HepG2 (cell line): Measurements from ENCODE around the gene MLLT10. TPM values are rescaled to one million over a fixed set of nuclear protein-coding genes. Genes with fewer than 3 reads are reported as not detected.

ENCODE experiments used
- AGO2 ChIP-seq: fragments of 200-400 bp; formaldehyde crosslinking; optimal IDR thresholded peaks from 2 replicates; pipeline ENCODE3; 2017; ENCODE audit warnings: mild to moderate bottlenecking, low read depth, low read length, moderate library complexity
- AKAP8 ChIP-seq: sonication (generic); formaldehyde crosslinking; IDR thresholded peaks from 2 replicates; pipeline ENCODE4 v1.5.1; 2020; ENCODE audit warnings: mild to moderate bottlenecking, missing genetic modification reagents
- ARID3A ChIP-seq: IDR thresholded peaks from 2 replicates; pipeline ENCODE4 v1.6.1; 2012; ENCODE audit warnings: low read depth, low read length, improper control_type of control experiment
- ARID5B ChIP-seq: IDR thresholded peaks from 2 replicates; pipeline ENCODE4 v1.4.0; 2020; ENCODE audit warnings: mild to moderate bottlenecking, missing genetic modification reagents
- CEBPB ChIP-seq: IDR thresholded peaks from 2 replicates; pipeline ENCODE4 v1.6.1; 2011; ENCODE audit warnings: low read depth, low read length, improper control_type of control experiment, borderline replicate concordance
- EP300 ChIP-seq, 3 experiments: sonication (generic) in 1 of 3; formaldehyde crosslinking in 1 of 3; IDR thresholded peaks; 2 replicates each; pipeline versions ENCODE4 v1.5.1 to v1.6.1; 2011 to 2020; ENCODE audit warnings: low read depth in 2 of 3, low read length in 2 of 3, borderline replicate concordance in 1 of 3, improper control_type of control experiment in 1 of 3, mild to moderate bottlenecking in 1 of 3, missing genetic modification reagents in 1 of 3, moderate library complexity in 1 of 3
- HNF1A ChIP-seq, 2 experiments: sonication (generic) in 1 of 2; formaldehyde crosslinking in 1 of 2; IDR thresholded peaks; 2 replicates each; pipeline versions ENCODE4 v1.4.0 to v1.6.1; 2016 to 2020; ENCODE audit warnings: borderline replicate concordance in 1 of 2, low read depth in 1 of 2, mild to moderate bottlenecking in 1 of 2, missing genetic modification reagents in 1 of 2
- KLF6 ChIP-seq: IDR thresholded peaks from 2 replicates; pipeline ENCODE4 v1.8.0; 2016; ENCODE audit warnings: missing biosample characterization, missing genetic modification reagents
- NFIC ChIP-seq: IDR thresholded peaks from 2 replicates; pipeline ENCODE4 v1.6.1; 2012; ENCODE audit warnings: mild to moderate bottlenecking, low read length, inconsistent platforms
- NR2F6 ChIP-seq, 2 experiments: IDR thresholded peaks; 2 replicates each; pipeline ENCODE4 v1.6.1; 2016; ENCODE audit warnings: antibody characterized with exemption in 1 of 2, mild to moderate bottlenecking in 1 of 2
- PHF8 ChIP-seq: sonication (generic); formaldehyde crosslinking; IDR thresholded peaks from 2 replicates; pipeline ENCODE4 v1.5.0; 2020; ENCODE audit warnings: missing genetic modification reagents
- SSRP1 ChIP-seq: IDR thresholded peaks from 2 replicates; pipeline ENCODE4 v1.6.1; 2016; ENCODE audit warnings: control low read depth
- TGIF2 ChIP-seq: IDR thresholded peaks from 2 replicates; pipeline ENCODE4 v1.6.1; 2016; ENCODE audit warnings: control low read depth, missing compliant biosample characterization
- TRAFD1 ChIP-seq: sonication (generic); formaldehyde crosslinking; IDR thresholded peaks from 2 replicates; pipeline ENCODE4 v1.5.1; 2020; ENCODE audit warnings: missing genetic modification reagents, mild to moderate bottlenecking, borderline replicate concordance
- YEATS4 ChIP-seq: sonication (generic); formaldehyde crosslinking; IDR thresholded peaks from 2 replicates; pipeline ENCODE4 v1.4.0; 2020; ENCODE audit warnings: missing genetic modification reagents, borderline replicate concordance
- ZNF24 ChIP-seq: fragments of 450-650 bp; IDR thresholded peaks from 2 replicates; pipeline ENCODE4 v1.6.1; 2017; ENCODE audit warnings: antibody characterized with exemption, mild to moderate bottlenecking
- ZNF253 ChIP-seq: sonication (generic); formaldehyde crosslinking; IDR thresholded peaks from 2 replicates; pipeline ENCODE4 v1.8.0; 2022; ENCODE audit warnings: mild to moderate bottlenecking, missing genetic modification reagents, borderline replicate concordance
- polyA plus RNA-seq, 8 experiments: library from polyadenylated mRNA; depleted of rRNA in 3 of 8; stranded (reverse) in 7 of 8; unstranded in 1 of 8; fragments of >200 nt; fragmentation: Illumina TruSeq in 4 of 8; extraction: Trizol in 4 of 8; gene quantifications; 2 replicates each; pipeline versions ENCODE4 v1.2.1 to v1.2.3, GENCODE V29; 2011 to 2016; ENCODE audit warnings: low read depth in 4 of 8, missing spikeins in 1 of 8, mixed read lengths in 1 of 8; ENCODE audit not compliant: insufficient read depth in 1 of 8
- total RNA-seq, 5 experiments: library from RNA; depleted of rRNA; stranded (reverse); fragments of >200 nt; fragmentation: Illumina TruSeq; extraction: Trizol; gene quantifications; 2 replicates each; pipeline ENCODE4 v1.2.3, GENCODE V29; 2016; ENCODE audit warnings: low read depth in 1 of 5

Gene MLLT10
- total and polyA plus RNA-seq, 2 of the 13 experiments (the other 11 are each of a cell fraction or from before 2014, with no cell fraction given) = 51.3 to 84.1 TPM

GRCh38 chr10:21724687-21725367, 190.8 kb downstream of the MLLT10 start (continued):
- TF ChIP-seq ZNF253 (no peak), CEBPB (peak; percentile 100), EP300 (IDR thresholded peaks at IDR 0.05; ENCODE audit: low read depth in 2 of 2, low read length in 2 of 2) (peak in 1 of 2 experiments; percentile 68; a peak in 2 of 4 replicates), EP300 (CRISPR knock-in tag; IDR thresholded peaks at IDR 0.05; ENCODE audit: borderline replicate concordance) (no peak), NFIC (peak; percentile 98), TRAFD1 (CRISPR knock-in tag) (no peak), PHF8 (no peak), KLF6 (CRISPR knock-in tag) (no peak), YEATS4 (CRISPR knock-in tag) (peak; percentile 31; the same call in 1 of the 2 replicates), SSRP1 (CRISPR knock-in tag) (no peak), HNF1A (IDR thresholded peaks at IDR 0.05; ENCODE audit: low read depth) (no peak), HNF1A (CRISPR knock-in tag; IDR thresholded peaks at IDR 0.05; ENCODE audit: borderline replicate concordance) (no peak; the same call in 1 of the 2 replicates), TGIF2 (CRISPR knock-in tag) (no peak), AGO2 (no peak), ARID3A (peak; percentile 92), ARID5B (CRISPR knock-in tag) (peak; percentile 89), ZNF24 (0 out of 2 replicates have a peak, but pooled peaks have one; percentile 26), AKAP8 (CRISPR knock-in tag) (no peak), NR2F6 (IDR thresholded peaks at IDR 0.05) (peak; percentile 47), NR2F6 (CRISPR knock-in tag; IDR thresholded peaks at IDR 0.05) (no peak)
